K562 (cell line): ENCODE data around the gene TXNDC9. TPM values are rescaled to one million over a fixed set of nuclear protein-coding genes. Genes with fewer than 3 reads are reported as not detected.

Experiments
- CCAR2 ChIP-seq: fragments of 200-400 bp; formaldehyde crosslinking; IDR thresholded peaks from 2 replicates; pipeline ENCODE4 v1.6.1; 2017; ENCODE audit warnings: mild to moderate bottlenecking, low read depth, low read length
- COPS2 ChIP-seq: fragments of 450-650 bp; conservative IDR thresholded peaks from 2 replicates; pipeline ENCODE4 v1.6.1; 2016; ENCODE audit warnings: mild to moderate bottlenecking, moderate library complexity
- CREM ChIP-seq: IDR thresholded peaks from 2 replicates; pipeline ENCODE4 v1.6.1; 2014; ENCODE audit warnings: antibody characterized with exemption, low read depth
- DIDO1 ChIP-seq: fragments of 450-650 bp; IDR thresholded peaks from 2 replicates; pipeline ENCODE4 v1.6.1; 2016; ENCODE audit warnings: low read depth, missing biosample characterization, missing genetic modification characterization
- DPF2 ChIP-seq: fragments of 450-650 bp; IDR thresholded peaks from 2 replicates; pipeline ENCODE4 v1.6.1; 2016
- FOXP1 ChIP-seq: sonication (generic); formaldehyde crosslinking; IDR thresholded peaks from 2 replicates; pipeline ENCODE4 v1.8.0; 2022; ENCODE audit warnings: mild to moderate bottlenecking, missing genetic modification reagents
- FOXP4 ChIP-seq: sonication (generic); formaldehyde crosslinking; IDR thresholded peaks from 2 replicates; pipeline ENCODE4 v1.8.0; 2022; ENCODE audit warnings: mild to moderate bottlenecking, missing genetic modification reagents, borderline replicate concordance
- HMG20B ChIP-seq: fragments of 250-450 bp; sonication (Bioruptor Pico); IDR thresholded peaks from 2 replicates; pipeline ENCODE4 v1.5.0; 2021; ENCODE audit warnings: mild to moderate bottlenecking
- KDM4B ChIP-seq, 2 experiments: fragments of 450-650 bp in 1 of 2; sonication (generic) in 1 of 2; IDR thresholded peaks; 2 replicates each; pipeline ENCODE4 v1.6.1; 2016 to 2017; ENCODE audit warnings: borderline replicate concordance in 2 of 2, antibody characterized with exemption in 1 of 2, low read depth in 1 of 2, mild to moderate bottlenecking in 1 of 2
- PKNOX1 ChIP-seq: fragments of 450-650 bp; IDR thresholded peaks from 2 replicates; pipeline ENCODE4 v1.6.1; 2016
- POLR2AphosphoS2 ChIP-seq: IDR thresholded peaks from 2 replicates; pipeline ENCODE4 v1.6.1; 2012; ENCODE audit warnings: low read length, improper control_type of control experiment
- POLR2G ChIP-seq: fragments of 200-400 bp; formaldehyde crosslinking; IDR thresholded peaks from 2 replicates; pipeline ENCODE4 v1.6.1; 2017; ENCODE audit warnings: low read depth, mild to moderate bottlenecking, antibody characterized with exemption, low read length, moderate library complexity
- RAD21 ChIP-seq, 2 experiments: fragments of 250-450 bp in 1 of 2; fragments of 450-650 bp in 1 of 2; sonication (Bioruptor Pico) in 1 of 2; formaldehyde crosslinking in 1 of 2; IDR thresholded peaks in 1 of 2; conservative IDR thresholded peaks in 1 of 2; 2 replicates each; pipeline versions ENCODE4 v1.4.0 to v1.8.0; 2020 to 2022; ENCODE audit warnings: mild to moderate bottlenecking in 2 of 2, moderate library complexity in 1 of 2
- SNRNP70 ChIP-seq: fragments of 200-400 bp; formaldehyde crosslinking; optimal IDR thresholded peaks from 2 replicates; pipeline ENCODE3; 2017; ENCODE audit warnings: low read depth, low read length
- TEAD4 ChIP-seq, 2 experiments: sonication (generic) in 1 of 2; formaldehyde crosslinking in 1 of 2; IDR thresholded peaks; 2 replicates each; pipeline versions ENCODE4 v1.6.1 to v1.8.0; 2012 to 2022; ENCODE audit warnings: borderline replicate concordance in 1 of 2, inconsistent platforms in 1 of 2, low read length in 1 of 2, mild to moderate bottlenecking in 1 of 2, missing genetic modification reagents in 1 of 2
- ZEB2 ChIP-seq: fragments of 450-650 bp; IDR thresholded peaks from 2 replicates; pipeline ENCODE4 v1.6.1; 2016
- ZKSCAN1 ChIP-seq: fragments of 150-350 bp; IDR thresholded peaks from 2 replicates; pipeline ENCODE4 v1.6.1; 2016; ENCODE audit warnings: low read depth, low read length
- ZNF41 ChIP-seq: fragments of 250-450 bp; sonication (Bioruptor Pico); conservative IDR thresholded peaks from 2 replicates; pipeline ENCODE4 v1.4.0; 2020; ENCODE audit warnings: mild to moderate bottlenecking
- ZNF507 ChIP-seq: conservative IDR thresholded peaks from 2 replicates; pipeline ENCODE4 v1.6.1; 2017; ENCODE audit warnings: missing genetic modification characterization, missing compliant biosample characterization
- ZNF512 ChIP-seq: IDR thresholded peaks from 2 replicates; pipeline ENCODE4 v1.6.1; 2016; ENCODE audit warnings: missing genetic modification characterization, missing compliant biosample characterization
- ZNF584 ChIP-seq: fragments of 200-800 bp; sonication (Bioruptor generic); IDR thresholded peaks from 2 replicates; pipeline ENCODE4 v1.6.1; 2016; ENCODE audit warnings: low read depth, mild to moderate bottlenecking, missing genetic modification characterization, missing compliant biosample characterization
- polyA plus RNA-seq, 8 experiments: library from polyadenylated mRNA; depleted of rRNA in 4 of 8; stranded (reverse) in 5 of 8; unstranded in 3 of 8; fragments of >200 nt; fragmentation: Nextera tagmentation in 2 of 8; fragmentation: Illumina TruSeq in 1 of 8; extraction: Ambion mirVana in 2 of 8; extraction: Trizol in 1 of 8; gene quantifications; 2 replicates each; pipeline versions ENCODE4 v1.2.1 to v1.2.3, GENCODE V29; 2011 to 2014; ENCODE audit warnings: inconsistent platforms in 1 of 8, missing spikeins in 1 of 8
- total RNA-seq, 7 experiments: library from RNA; depleted of rRNA in 6 of 7; stranded (reverse); fragments of >200 nt in 6 of 7; fragmentation: Illumina TruSeq in 2 of 7; extraction: Trizol in 2 of 7; gene quantifications; 2 replicates each; pipeline versions ENCODE4 v1.2.1 to v1.2.3, GENCODE V29; 2011 to 2021; ENCODE audit warnings: low replicate concordance in 1 of 7
- TF ChIP-seq, protein P1 (sequence below): fragments of 450-650 bp; formaldehyde crosslinking; conservative IDR thresholded peaks from 2 replicates; pipeline ENCODE4 v1.4.0; 2022; ENCODE audit warnings: mild to moderate bottlenecking, missing genetic modification characterization

TXNDC9 gene
- total and polyA plus RNA-seq, 9 of the 15 experiments (the other 6 are each of a cell fraction or from before 2014, with no cell fraction given), result 37.5 to 211 (median 65.5) TPM

- TF ChIP-seq POLR2AphosphoS2 (no peak), RAD21 (CRISPR knock-in tag; conservative IDR thresholded peaks at IDR 0.05 in 1 of 2, IDR thresholded peaks at IDR 0.05 in 1 of 2) (peak; percentile 11 to 14; a peak in 1 of 4 replicates), ZNF512 (tag) (no peak), CCAR2 (no peak), TEAD4 (IDR thresholded peaks at IDR 0.05; ENCODE audit: low read length) (no peak), TEAD4 (CRISPR knock-in tag; IDR thresholded peaks at IDR 0.05; ENCODE audit: borderline replicate concordance) (no peak), ZKSCAN1 (0 out of 2 replicates have a peak, but pooled peaks have one; percentile 49), FOXP1 (CRISPR knock-in tag) (no peak; the same call in 1 of the 2 replicates), ZNF584 (no peak), ZNF507 (tag) (no peak), COPS2 (no peak), ZNF41 (CRISPR knock-in tag) (no peak), HMG20B (CRISPR knock-in tag) (no peak), PKNOX1 (peak; percentile 64), KDM4B (IDR thresholded peaks at IDR 0.05; ENCODE audit: borderline replicate concordance in 2 of 2, low read depth in 1 of 2) (no peak), SNRNP70 (no peak), DIDO1 (tag) (no peak), POLR2G (peak; percentile 96), DPF2 (no peak), CREM (peak; percentile 83), FOXP4 (CRISPR knock-in tag) (peak; percentile 50; the same call in 1 of the 2 replicates), ZEB2 (no peak)
- TF ChIP-seq, protein P1, sequence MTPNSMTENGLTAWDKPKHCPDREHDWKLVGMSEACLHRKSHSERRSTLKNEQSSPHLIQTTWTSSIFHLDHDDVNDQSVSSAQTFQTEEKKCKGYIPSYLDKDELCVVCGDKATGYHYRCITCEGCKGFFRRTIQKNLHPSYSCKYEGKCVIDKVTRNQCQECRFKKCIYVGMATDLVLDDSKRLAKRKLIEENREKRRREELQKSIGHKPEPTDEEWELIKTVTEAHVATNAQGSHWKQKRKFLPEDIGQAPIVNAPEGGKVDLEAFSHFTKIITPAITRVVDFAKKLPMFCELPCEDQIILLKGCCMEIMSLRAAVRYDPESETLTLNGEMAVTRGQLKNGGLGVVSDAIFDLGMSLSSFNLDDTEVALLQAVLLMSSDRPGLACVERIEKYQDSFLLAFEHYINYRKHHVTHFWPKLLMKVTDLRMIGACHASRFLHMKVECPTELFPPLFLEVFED (CRISPR knock-in tag), result peak; percentile 71; the same call in 1 of the 2 replicates
These were observed 1.2 kb upstream of the TXNDC9 start, which contains the start of gene EIF5B (continued) for GRCh38 chr2:99337113-99338028.
